Muscle of leg (tissue), 11 donors: ENCODE measurements around the gene NFIB. TPM values are rescaled to one million over a fixed set of nuclear protein-coding genes. Genes with fewer than 3 reads are reported as not detected.

Source experiments
- DNase-seq: peaks from one replicate; pipeline ENCODE4 v3.0.0; 2013
- H3K27ac ChIP-seq: one replicate; pipeline ENCODE4 v1.5.1; 2013; ENCODE audit warnings: mild to moderate bottlenecking, low read length, control low read depth
- H3K27me3 ChIP-seq: one replicate; pipeline ENCODE4 v1.6.1; 2013; ENCODE audit warnings: low read length; ENCODE audit not compliant: control insufficient read depth, insufficient read depth
- H3K36me3 ChIP-seq: one replicate; pipeline ENCODE4 v1.6.1; 2013; ENCODE audit warnings: low read length; ENCODE audit not compliant: control insufficient read depth, insufficient read depth
- H3K4me1 ChIP-seq: one replicate; pipeline ENCODE4 v1.6.1; 2013; ENCODE audit warnings: low read length; ENCODE audit not compliant: control insufficient read depth, insufficient read depth
- H3K4me3 ChIP-seq: one replicate; pipeline ENCODE4 v1.5.1; 2013; ENCODE audit warnings: low read length, control low read depth
- H3K9me3 ChIP-seq: replicated peaks from 2 replicates; pipeline ENCODE4 v1.6.1; 2013; ENCODE audit warnings: low read depth, low read length; ENCODE audit not compliant: control insufficient read depth
- WGBS: methylation state at CpG from one replicate; pipeline ENCODE4 v1.1.5; 2013; ENCODE audit warnings: missing lambda C conversion rate; ENCODE audit not compliant: insufficient coverage; 5-methylcytosine and 5-hydroxymethylcytosine counted together
- polyA plus RNA-seq, 8 donors: library from polyadenylated mRNA; unstranded; fragments of 120-200 nt; gene quantifications; one replicate each; pipeline versions ENCODE4 v1.2.1 to v1.2.3, GENCODE V29; 2013; ENCODE audit warnings: inconsistent platforms in 1 of 8, low replicate concordance in 1 of 8; ENCODE audit not compliant: insufficient read length in 8 of 8, insufficient read depth in 1 of 8
- total RNA-seq: library from RNA; stranded (reverse); fragments of 120-200 nt; gene quantifications from one replicate; pipeline ENCODE4 v1.2.4, GENCODE V29; 2013

The NFIB gene
- total and polyA plus RNA-seq, 9 donors: 63.7 to 119 (median 85.8) TPM

DNA sequence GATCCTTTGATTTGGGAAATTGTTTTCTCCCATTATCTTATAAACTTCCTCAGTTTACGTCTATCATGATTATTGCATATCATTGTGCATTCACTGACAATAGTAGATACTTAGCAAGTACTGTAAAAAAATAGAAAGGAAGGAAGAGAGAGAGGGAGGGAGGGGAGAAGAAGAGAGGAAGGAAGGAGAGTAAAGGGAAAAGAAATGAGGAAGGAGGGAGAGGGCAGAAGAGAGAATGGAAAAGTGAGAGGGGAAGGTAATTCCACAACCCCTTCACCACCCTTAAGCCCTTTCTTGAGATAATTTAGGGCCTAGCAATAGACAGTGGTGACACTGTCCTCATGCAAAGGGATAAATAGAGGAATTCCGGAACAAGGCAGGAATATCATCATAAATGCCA lies 64.4 kb downstream of the NFIB start:
- no peaks in the 10 kb centered on the region for H3K27me3 ChIP-seq
- WGBS: no CpG with 5 or more reads among the region's 2 CpGs
- H3K4me1 ChIP-seq: peaks cover 8% of the 10 kb centered on the region
- H3K27ac ChIP-seq: no peak overlapping the region
- no peak for DNase-seq
- H3K9me3 ChIP-seq: no peaks in the 10 kb centered on the region
- no peak overlapping the region for H3K4me3 ChIP-seq
- peaks cover 21% of the 10 kb centered on the region for H3K36me3 ChIP-seq

DNA sequence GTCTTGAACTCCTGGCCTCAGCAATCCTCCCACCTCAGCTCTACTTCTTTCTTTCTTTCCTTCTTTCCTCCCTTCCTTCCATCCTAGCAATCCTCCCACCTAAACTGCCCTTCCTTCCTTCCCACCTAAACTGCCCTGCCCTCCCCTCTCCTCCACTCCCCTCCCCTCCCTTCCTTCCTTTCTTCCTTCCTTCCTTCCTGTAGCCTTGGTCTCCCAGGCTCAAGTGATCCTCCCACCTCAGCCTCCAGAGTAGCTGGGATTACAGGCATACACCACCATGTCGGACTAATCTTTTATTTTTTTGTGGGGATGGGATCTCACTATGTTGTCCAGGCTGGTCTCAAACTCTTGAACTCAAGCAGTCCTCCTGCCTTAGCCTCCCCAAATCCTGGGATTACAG lies 65.8 kb downstream of the NFIB start:
- H3K27me3 ChIP-seq: no peaks in the 10 kb centered on the region
- no peak overlapping the region for H3K4me3 ChIP-seq
- peaks cover 12% of the 10 kb centered on the region for H3K36me3 ChIP-seq
- H3K4me1 ChIP-seq: peaks cover 10% of the 10 kb centered on the region
- WGBS: no CpG with 5 or more reads among the region's 1 CpG
- no peak overlapping the region for H3K27ac ChIP-seq
- DNase-seq: no peak
- no peaks in the 10 kb centered on the region for H3K9me3 ChIP-seq

DNA sequence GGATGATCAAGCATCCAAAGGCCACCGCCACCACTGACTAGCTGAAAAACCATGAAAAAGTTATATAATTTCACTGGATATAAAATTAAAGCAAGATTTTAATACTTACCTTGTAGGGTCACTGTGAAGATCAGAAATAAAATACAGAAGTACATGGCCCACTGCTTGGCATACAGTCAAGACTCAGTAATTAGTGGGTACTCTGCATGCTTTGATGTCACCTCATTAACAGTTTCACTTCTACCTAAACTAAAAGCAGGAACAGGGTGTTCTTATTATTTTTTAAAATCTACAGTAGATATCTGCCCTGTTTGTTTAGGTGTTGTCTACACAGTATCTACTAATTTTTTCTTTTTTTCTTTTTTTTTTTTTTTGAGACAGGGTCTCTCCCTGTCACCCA lies 66.4 kb downstream of the NFIB start:
- DNase-seq: no peak
- Histone ChIP-seq H3K4me3 (no peak overlapping the region), H3K9me3 (no peaks in the 10 kb centered on the region), H3K4me1 (peaks cover 10% of the 10 kb centered on the region), H3K27me3 (no peaks in the 10 kb centered on the region), H3K27ac (no peak overlapping the region), H3K36me3 (peaks cover 12% of the 10 kb centered on the region)
- WGBS: no CpG with 5 or more reads among the region's 1 CpG

- WGBS: 40% methylated on average over 1 of the region's 1 CpG
Observed at GRCh38 chr9:14246951-14247350, 67.0 kb downstream of the NFIB start.

DNA sequence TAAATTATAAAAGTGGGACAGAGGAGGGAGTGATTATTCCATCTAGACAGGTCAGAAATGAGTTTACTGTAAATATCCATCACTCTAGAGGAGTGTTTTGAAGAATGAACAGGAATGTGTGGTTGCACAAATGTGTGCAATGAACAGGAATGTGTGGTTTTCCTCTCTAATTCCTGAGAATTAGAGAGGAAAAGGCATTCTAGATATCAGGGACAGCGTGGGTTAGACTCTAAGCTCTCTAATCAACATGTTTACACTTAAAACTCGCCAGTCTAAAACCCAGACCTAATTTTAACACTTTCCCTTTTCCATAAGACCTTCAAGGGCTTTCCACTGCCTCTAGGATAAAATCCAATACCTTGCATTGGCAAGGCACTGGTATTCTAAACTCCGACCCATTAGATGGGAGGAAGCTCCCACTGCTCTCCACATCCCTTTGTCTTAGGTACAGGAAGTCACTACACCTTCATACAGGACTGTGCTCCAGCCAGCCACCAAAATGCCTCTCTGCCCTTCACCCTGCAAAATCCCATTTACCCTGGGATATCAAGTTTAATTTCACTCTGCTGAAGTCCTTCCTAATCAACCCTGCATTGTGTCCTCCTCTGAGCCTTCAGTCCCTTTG lies 67.9 kb downstream of the NFIB start:
- Histone ChIP-seq H3K27me3 (no peaks in the 10 kb centered on the region), H3K4me1 (peaks cover 2% of the 10 kb centered on the region), H3K27ac (no peak overlapping the region), H3K36me3 (peaks cover 10% of the 10 kb centered on the region), H3K4me3 (no peak overlapping the region), H3K9me3 (no peaks in the 10 kb centered on the region)
- DNase-seq: no peak
- 64% methylated on average over 1 of the region's 3 CpGs for WGBS

More at GRCh38 chr9:14246951-14247350, 67.0 kb downstream of the NFIB start:
- no peaks in the 10 kb centered on the region for H3K9me3 ChIP-seq
- H3K27me3 ChIP-seq: no peaks in the 10 kb centered on the region
- H3K4me1 ChIP-seq: peaks cover 10% of the 10 kb centered on the region
- H3K36me3 ChIP-seq: peaks cover 12% of the 10 kb centered on the region
- no peak for DNase-seq
- no peak overlapping the region for H3K4me3 ChIP-seq
- no peak overlapping the region for H3K27ac ChIP-seq

- DNase-seq: peak; percentile 77
- H3K27ac ChIP-seq: no peak overlapping the region
- H3K4me3 ChIP-seq: no peak overlapping the region
- H3K9me3 ChIP-seq: no peaks in the 10 kb centered on the region
- H3K36me3 ChIP-seq: peaks cover 8% of the 10 kb centered on the region
- H3K4me1 ChIP-seq: peaks cover 8% of the 10 kb centered on the region
- no peaks in the 10 kb centered on the region for H3K27me3 ChIP-seq
- no CpG with 5 or more reads among the region's 5 CpGs for WGBS
Observed at GRCh38 chr9:14243514-14244042, 70.4 kb downstream of the NFIB start.

DNA sequence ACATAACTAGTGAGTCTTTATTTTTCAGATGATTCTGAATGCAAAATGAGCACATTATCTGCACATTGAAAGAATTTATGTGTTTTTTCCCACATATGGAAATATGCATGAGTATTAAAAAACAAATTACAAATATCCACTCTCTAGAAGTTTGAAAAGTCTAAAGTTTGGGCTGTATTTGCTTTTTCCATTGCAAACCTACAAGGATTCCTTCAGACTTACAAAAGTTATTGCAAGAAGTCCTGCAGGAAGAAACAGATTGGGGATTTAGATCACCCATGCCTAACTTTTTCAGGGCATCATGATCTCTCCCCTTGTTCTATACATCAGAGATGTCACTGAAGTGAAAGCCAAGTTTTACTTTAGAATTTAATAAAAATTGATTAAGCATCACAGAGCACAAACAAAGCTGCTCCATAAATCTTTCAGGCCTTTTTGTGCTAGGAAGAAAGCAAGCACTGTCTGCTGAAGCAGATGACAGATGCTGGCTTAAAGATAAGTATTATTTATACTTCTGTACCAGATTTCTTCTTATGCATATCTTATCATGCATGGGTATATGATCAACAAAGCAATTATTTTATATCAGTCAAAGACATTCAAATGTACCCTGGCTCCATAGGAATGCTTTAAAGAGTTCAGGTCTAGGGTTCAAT lies 71.7 kb downstream of the NFIB start:
- Histone ChIP-seq H3K36me3 (peaks cover 4% of the 10 kb centered on the region), H3K27ac (peak overlapping the region; percentile 29), H3K4me3 (no peak overlapping the region), H3K4me1 (peaks cover 12% of the 10 kb centered on the region), H3K9me3 (no peaks in the 10 kb centered on the region), H3K27me3 (no peaks in the 10 kb centered on the region)
- DNase-seq: peak; percentile 74

- H3K9me3 ChIP-seq: no peaks in the 10 kb centered on the region
- WGBS: 13% methylated on average over 3 of the region's 6 CpGs
- H3K27ac ChIP-seq: peak overlapping the region; percentile 39
- peaks cover 13% of the 10 kb centered on the region for H3K4me1 ChIP-seq
- no peaks in the 10 kb centered on the region for H3K27me3 ChIP-seq
- DNase-seq: peak; percentile 58
- H3K36me3 ChIP-seq: no peaks in the 10 kb centered on the region
- no peak overlapping the region for H3K4me3 ChIP-seq
Observed at GRCh38 chr9:14240537-14240936, 73.4 kb downstream of the NFIB start.

DNA sequence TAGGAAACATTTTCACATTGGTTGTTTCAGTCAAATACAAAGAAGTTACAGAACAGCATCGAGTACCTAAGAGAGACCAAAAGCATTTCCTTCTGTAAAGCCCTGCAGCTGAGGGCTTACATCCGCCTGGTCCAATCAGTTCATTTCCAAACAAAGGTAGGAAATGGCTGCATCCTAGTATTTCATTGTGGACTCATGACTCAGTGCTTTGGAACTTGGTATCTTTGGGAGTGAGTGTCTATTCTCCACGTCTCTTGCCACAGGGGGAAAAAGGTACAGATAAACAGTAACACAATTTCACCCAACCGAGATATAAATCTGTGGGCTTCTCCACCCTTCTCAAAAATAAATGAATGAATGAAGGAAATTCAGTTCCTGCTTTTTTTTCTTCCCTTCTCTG lies 75.4 kb downstream of the NFIB start:
- H3K36me3 ChIP-seq: peaks cover 2% of the 10 kb centered on the region
- peaks cover 11% of the 10 kb centered on the region for H3K4me1 ChIP-seq
- H3K9me3 ChIP-seq: no peaks in the 10 kb centered on the region
- H3K27me3 ChIP-seq: no peaks in the 10 kb centered on the region
- WGBS: 20% methylated on average over 2 of the region's 4 CpGs
- H3K4me3 ChIP-seq: no peak overlapping the region
- peak overlapping the region; percentile 53 for H3K27ac ChIP-seq
- peak; percentile 67 for DNase-seq

- WGBS: 22% methylated on average over 2 of the region's 3 CpGs
- no peak for DNase-seq
- H3K9me3 ChIP-seq: no peaks in the 10 kb centered on the region
- H3K27ac ChIP-seq: peak overlapping the region; percentile 78
- H3K4me3 ChIP-seq: no peak overlapping the region
- peaks cover 2% of the 10 kb centered on the region for H3K36me3 ChIP-seq
- H3K4me1 ChIP-seq: peaks cover 11% of the 10 kb centered on the region
- H3K27me3 ChIP-seq: no peaks in the 10 kb centered on the region
Observed at GRCh38 chr9:14238079-14238478, 75.9 kb downstream of the NFIB start.
